Mucosa of descending colon (tissue), 3 donors: ENCODE measurements around the gene BCL2. TPM values are rescaled to one million over a fixed set of nuclear protein-coding genes. Genes with fewer than 3 reads are reported as not detected.
A peak's percentile ranks its signal among the peaks of the same experiment; 100 is the strongest.

Source experiments
- ATAC-seq: fragments of 200-7000 bp; cut with Tn5 transposase; one replicate; pipeline ENCODE4 v1.9.1; 2020; ENCODE audit warnings: mild to moderate bottlenecking, moderate library complexity
- DNase-seq, 3 donors: peaks; one replicate each; pipeline ENCODE4 v3.0.0-alpha.2; 2020
- H3K36me3 ChIP-seq: fragments of 200-600 bp; one replicate; pipeline ENCODE4 v1.8.0; 2021; ENCODE audit warnings: low read depth, mild to moderate bottlenecking
- H3K4me1 ChIP-seq: fragments of 200-600 bp; one replicate; pipeline ENCODE4 v1.8.0; 2021; ENCODE audit warnings: low read depth, mild to moderate bottlenecking
- H3K4me3 ChIP-seq: fragments of 200-600 bp; one replicate; pipeline ENCODE4 v1.8.0; 2021; ENCODE audit warnings: mild to moderate bottlenecking
- H3K9me3 ChIP-seq: fragments of 200-600 bp; one replicate; pipeline ENCODE4 v1.8.0; 2021; ENCODE audit warnings: mild to moderate bottlenecking
- CTCF ChIP-seq: fragments of 200-600 bp; IDR thresholded peaks from one replicate; pipeline ENCODE4 v1.8.0; 2022; ENCODE audit warnings: antibody characterized with exemption, mild to moderate bottlenecking
- intact Hi-C, 2 donors: fragments of 100-400 bp; cut with DNase I in 1 of 2; cut with micrococcal nuclease in 1 of 2; formaldehyde crosslinking; loops; one replicate each; pipeline versions ENCODE4 v1.11.0 to v1.11.1; 2022; cut with DNase I, micrococcal nuclease
- long read RNA-seq, 2 donors: library from polyadenylated mRNA; unstranded; transcript quantifications; one replicate each; pipeline ENCODE4 v2.0.0, GENCODE V29; 2019 to 2021
- total RNA-seq, 3 donors: library from RNA; stranded (reverse); fragmentation: NEBNext Ultra II Directional in 2 of 3; extraction: Animal tissue kit (Norgen Biotek cat#: 25700) in 2 of 3; gene quantifications; one replicate each; pipeline versions ENCODE4 v1.2.1 to v1.2.4, GENCODE V29; 2021 to 2023
- donor health status: DM: no; HTN: no; CAD: no; lungs with moderate emphysema.
- donor health status: DM: no; HTN: no; CAD: no.
- donor health status: DM: no; HTN: yes; CAD: no.

The BCL2 gene
- total RNA-seq = 10 to 100 TPM; 17.7 to 25.7 (median 20.5) TPM
- long read RNA-seq, donor 1, partial matches to known transcripts = 1 of 3 reads
- long read RNA-seq, donor 1, other reads (novel, unspliced or antisense) = 2 of 3 reads
- long read RNA-seq, donor 2, partial matches to known transcripts = 0 of 3 reads
- long read RNA-seq, donor 2, other reads (novel, unspliced or antisense) = 2 of 3 reads

GRCh38 chr18:63319383-63320122 lies at the start of gene BCL2:
Gene BCL2, minus strand, starts transcription at chr18:63319769.
- Histone ChIP-seq H3K4me3 (peak within 1 kb of the TSS; percentile 48), H3K36me3 (no peaks in the 10 kb centered on the region), H3K4me1 (no peaks in the 10 kb centered on the region), H3K9me3 (no peaks in the 10 kb centered on the region)
- DNase-seq = peak in 1 of 3 donors; percentile 46
- intact Hi-C loops = loop anchor here (5.0 to 10.0 kb wide), 5 partner anchors 65 to 307 kb away; no protein-coding TSS in a partner anchor
- TF ChIP-seq CTCF = no peak
- ATAC-seq = peak; percentile 21

- Histone ChIP-seq H3K4me1 (peaks cover 9% of the 10 kb centered on the region), H3K36me3 (no peaks in the 10 kb centered on the region), H3K9me3 (no peaks in the 10 kb centered on the region), H3K4me3 (no peak overlapping the region)
- ATAC-seq (no peak), DNase-seq (no peak)
- intact Hi-C loops = no loop called here
- no peak for TF ChIP-seq CTCF
Observed at GRCh38 chr18:63368611-63369010, 49.0 kb upstream of the BCL2 start.

GRCh38 chr18:63367053-63367953 lies 47.7 kb upstream of the BCL2 start, which contains the start of gene KDSR:
Gene KDSR, minus strand, starts transcription at chr18:63367206. Its CDS starts 88 bp downstream, at chr18:63367118.
- Histone ChIP-seq H3K4me1 (peaks cover 9% of the 10 kb centered on the region), H3K9me3 (no peaks in the 10 kb centered on the region), H3K36me3 (no peaks in the 10 kb centered on the region), H3K4me3 (peak within 1 kb of the TSS; percentile 83)
- TF ChIP-seq CTCF = no peak
- ATAC-seq = peak; percentile 93
- peak; percentile 92 to 96 (median 95) for DNase-seq
- intact Hi-C loops = no loop called here

GRCh38 chr18:63366213-63367052 lies 46.9 kb upstream of the BCL2 start:
- ATAC-seq = peak; percentile 64
- peak; percentile 71 to 85 (median 79) for DNase-seq
- intact Hi-C loops = no loop called here
- Histone ChIP-seq H3K9me3 (no peaks in the 10 kb centered on the region), H3K36me3 (no peaks in the 10 kb centered on the region), H3K4me3 (peak overlapping the region; percentile 83), H3K4me1 (peaks cover 9% of the 10 kb centered on the region)
- no peak for TF ChIP-seq CTCF

- no peak for TF ChIP-seq CTCF
- DNase-seq (peak; percentile 19 to 49 (median 45)), ATAC-seq (no peak)
- Histone ChIP-seq H3K4me3 (no peak overlapping the region), H3K9me3 (no peaks in the 10 kb centered on the region), H3K4me1 (peaks cover 9% of the 10 kb centered on the region), H3K36me3 (no peaks in the 10 kb centered on the region)
- intact Hi-C loops = no loop called here
Observed at GRCh38 chr18:63365876-63366212, 46.3 kb upstream of the BCL2 start.
